Gastroesophageal sphincter (tissue), 4 donors: Measurements from ENCODE around the gene MYADM. TPM values are rescaled to one million over a fixed set of nuclear protein-coding genes. Genes with fewer than 3 reads are reported as not detected.

ENCODE experiments used
- ATAC-seq: fragments of 150-250 bp; one replicate; pipeline ENCODE4 v1.9.1; 2016; ENCODE audit warnings: mild to moderate bottlenecking, moderate library complexity
- H3K27ac ChIP-seq, 4 donors: fragments of 200-600 bp; sonication (generic) in 3 of 4; 1 replicate in 3 of 4; 2 replicates in 1 of 4; pipeline ENCODE4 v1.5.1; 2016 to 2019
- H3K27me3 ChIP-seq: fragments of 200-600 bp; sonication (generic); one replicate; pipeline ENCODE4 v1.5.1; 2019
- H3K36me3 ChIP-seq, 2 donors: fragments of 200-600 bp; sonication (generic); one replicate each; pipeline ENCODE4 v1.5.1; 2019; ENCODE audit warnings: control low read depth in 1 of 2
- H3K4me1 ChIP-seq, 3 donors: fragments of 200-600 bp; sonication (generic); 1 replicate in 2 of 3; 2 replicates in 1 of 3; pipeline ENCODE4 v1.5.1; 2016 to 2019; ENCODE audit warnings: control low read depth in 2 of 3
- H3K4me3 ChIP-seq, 2 donors: fragments of 200-600 bp; sonication (generic); one replicate each; pipeline ENCODE4 v1.5.1; 2019; ENCODE audit warnings: mild to moderate bottlenecking in 1 of 2, moderate library complexity in 1 of 2
- H3K9me3 ChIP-seq, 3 donors: fragments of 200-600 bp; sonication (generic); one replicate each; pipeline ENCODE4 v1.5.1; 2017 to 2019; ENCODE audit warnings: control low read depth in 2 of 3
- CTCF ChIP-seq, 4 experiments: fragments of 200-600 bp in 2 of 4; fragments of 450-650 bp in 2 of 4; sonication (generic) in 1 of 4; IDR thresholded peaks; one replicate each; pipeline ENCODE4 v1.5.1; 2017 to 2019; ENCODE audit warnings: antibody characterized with exemption in 4 of 4, mild to moderate bottlenecking in 2 of 4, moderate library complexity in 2 of 4
- EP300 ChIP-seq: sonication (generic); formaldehyde crosslinking; IDR thresholded peaks from one replicate; pipeline ENCODE4 v1.6.1; 2017; ENCODE audit warnings: antibody characterized with exemption, mild to moderate bottlenecking
- POLR2A ChIP-seq, 2 donors: fragments of 450-650 bp; IDR thresholded peaks; one replicate each; pipeline ENCODE4 v1.6.1; 2017; ENCODE audit warnings: antibody characterized with exemption in 2 of 2, mild to moderate bottlenecking in 2 of 2, moderate library complexity in 1 of 2
- POLR2AphosphoS5 ChIP-seq: sonication (generic); formaldehyde crosslinking; IDR thresholded peaks from one replicate; pipeline ENCODE4 v1.6.1; 2017; ENCODE audit warnings: antibody characterized with exemption
- WGBS, 2 donors: methylation state at CpG; one replicate each; pipeline ENCODE4 v1.1.5; 2018; ENCODE audit warnings: low coverage in 1 of 2; 5-methylcytosine and 5-hydroxymethylcytosine counted together
- total RNA-seq, 4 donors: library from RNA; depleted of rRNA; stranded (reverse); fragments of >200 nt; gene quantifications; one replicate each; pipeline ENCODE4 v1.1.0, GENCODE V29; 2016

The MYADM gene
- total RNA-seq, 4 donors from 2014 or later = 103 to 355 (median 140) TPM

GRCh38 chr19:53917356-53917755 is 49.7 kb downstream of the MYADM start:
- H3K27ac ChIP-seq = no peak overlapping the region
- no peak for ATAC-seq
- TF ChIP-seq POLR2A (IDR thresholded peaks at IDR 0.05) (no peak), EP300 (no peak), CTCF (IDR thresholded peaks at IDR 0.05) (no peak), POLR2AphosphoS5 (no peak)
- H3K4me3 ChIP-seq = no peak overlapping the region
- H3K36me3 ChIP-seq = no peaks in the 10 kb centered on the region
- peaks cover 62% of the 10 kb centered on the region for H3K27me3 ChIP-seq
- WGBS, 2 donors = 66 to 67% methylated on average over 1 to 3 of the region's 7 CpGs
- H3K4me1 ChIP-seq = no peaks in the 10 kb centered on the region
- no peaks in the 10 kb centered on the region for H3K9me3 ChIP-seq

Other genes starting within 250 kb of the MYADM start
- not detected for gene DPRX, start 235.9 kb upstream of the MYADM start, total RNA-seq
- 1 to 10 TPM in 1 of 4 donors, under 1 TPM in 3; 0.23 to 1.1 (median 0.28) TPM for gene NLRP12, start 43.6 kb upstream of the MYADM start, total RNA-seq
- not detected for gene PRKCG, start 14.3 kb downstream of the MYADM start, total RNA-seq
- gene CACNG7, start 41.4 kb downstream of the MYADM start, total RNA-seq = not detected
- under 1 TPM in 2 of 4 donors, not detected in 2; 0.04 to 0.16 TPM for gene CACNG8, start 95.1 kb downstream of the MYADM start, total RNA-seq
- gene CACNG6, start 123.8 kb downstream of the MYADM start, total RNA-seq = not detected
- gene VSTM1, start 196.0 kb downstream of the MYADM start, total RNA-seq = not detected
- not detected for gene TARM1, start 213.5 kb downstream of the MYADM start, total RNA-seq
- 1 to 10 TPM in 3 of 4 donors, not detected in 1; 1.2 to 2.4 (median 2.1) TPM for gene OSCAR, start 232.9 kb downstream of the MYADM start, total RNA-seq
- gene NDUFA3, start 235.0 kb downstream of the MYADM start, total RNA-seq = 10 to 100 TPM; 14.2 to 37.7 (median 21.5) TPM
- gene TFPT, start 247.8 kb downstream of the MYADM start, total RNA-seq = 10 to 100 TPM; 12.5 to 20.9 (median 15.2) TPM
- gene PRPF31, start 247.9 kb downstream of the MYADM start, total RNA-seq = 10 to 100 TPM; 51.6 to 67.1 (median 53.8) TPM